Prostate gland (tissue), 2 donors: Measurements from ENCODE around the gene RNF19B. TPM values are rescaled to one million over a fixed set of nuclear protein-coding genes. Genes with fewer than 3 reads are reported as not detected.
"Not testable (repeated sequence)": the region's sequence is repeated elsewhere in the genome, so short reads cannot be mapped to it uniquely, and the experiment has no call there.

Source experiments
- DNase-seq: peaks from one replicate; pipeline ENCODE4 v3.0.0-alpha.2; 2019; ENCODE audit warnings: low spot score
- H3K27ac ChIP-seq, 2 donors: fragments of 200-600 bp; sonication (generic); 2 replicates each; pipeline ENCODE4 v1.5.1; 2017 to 2019
- H3K27me3 ChIP-seq: fragments of 200-600 bp; sonication (generic); replicated peaks from 2 replicates; pipeline ENCODE4 v1.5.1; 2019; ENCODE audit not compliant: insufficient read depth
- H3K36me3 ChIP-seq, 2 donors: fragments of 200-600 bp; sonication (generic); 1 replicate in 1 of 2; 2 replicates in 1 of 2; pipeline versions ENCODE4 v1.5.1 to v1.8.1; 2017 to 2019
- H3K4me1 ChIP-seq: fragments of 200-600 bp; sonication (generic); replicated peaks from 2 replicates; pipeline ENCODE4 v1.5.1; 2019
- H3K4me3 ChIP-seq, 2 donors: fragments of 200-600 bp; sonication (generic); 2 replicates each; pipeline ENCODE4 v1.5.1; 2017 to 2019
- H3K9me3 ChIP-seq: fragments of 200-600 bp; sonication (generic); 2 replicates; pipeline ENCODE4 v1.5.1; 2017
- POLR2A ChIP-seq: fragments of 450-650 bp; IDR thresholded peaks from one replicate; pipeline ENCODE4 v1.6.1; 2016; ENCODE audit warnings: antibody characterized with exemption, mild to moderate bottlenecking
- POLR2AphosphoS5 ChIP-seq: sonication (generic); formaldehyde crosslinking; IDR thresholded peaks from one replicate; pipeline ENCODE4 v1.6.1; 2017; ENCODE audit warnings: antibody characterized with exemption
- WGBS: methylation state at CpG from one replicate; pipeline ENCODE4 v1.1.5; 2018; 5-methylcytosine and 5-hydroxymethylcytosine counted together
- intact Hi-C: fragments of 100-400 bp; cut with DNase I; formaldehyde crosslinking; loops from one replicate; pipeline ENCODE4 v1.14.2; 2022
- total RNA-seq, 2 donors: library from RNA; depleted of rRNA; stranded (reverse); fragments of >200 nt; gene quantifications; one replicate each; pipeline ENCODE4 v1.1.0, GENCODE V29; 2016
- TF ChIP-seq, protein P1 (sequence below), 4 experiments: fragments of 200-600 bp in 2 of 4; fragments of 450-650 bp in 2 of 4; sonication (generic) in 2 of 4; IDR thresholded peaks; 1 replicate in 3 of 4; 2 replicates in 1 of 4; pipeline ENCODE4 v1.5.1; 2016 to 2019; ENCODE audit warnings: antibody characterized with exemption in 4 of 4, mild to moderate bottlenecking in 2 of 4, moderate library complexity in 2 of 4

The RNF19B gene
- total RNA-seq, 2 donors from 2014 or later: 16.7 to 77.8 TPM

DNA sequence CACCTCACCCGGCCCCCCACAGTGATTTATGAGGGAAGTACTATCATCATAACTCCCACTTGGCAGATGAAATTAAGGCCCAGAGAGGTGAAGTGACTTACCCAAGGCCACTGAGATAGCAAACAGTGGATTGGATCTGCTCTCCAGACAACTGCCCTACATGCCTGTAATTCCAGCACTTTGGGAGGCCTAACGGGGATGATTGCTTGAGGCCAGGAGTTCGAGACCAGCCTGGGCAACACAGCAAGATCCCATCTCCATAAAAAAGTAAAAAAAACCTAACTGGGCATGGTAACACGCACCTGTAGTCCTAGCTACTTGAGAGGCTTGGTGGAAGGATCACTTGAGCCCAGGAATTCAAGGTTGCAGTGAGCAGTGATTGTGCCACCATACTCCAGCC lies 14.2 kb upstream of the RNF19B start:
- no peak overlapping the region for H3K4me3 ChIP-seq
- H3K36me3 ChIP-seq: no peaks in the 10 kb centered on the region
- H3K27me3 ChIP-seq: no peaks in the 10 kb centered on the region
- no peak for DNase-seq
- H3K9me3 ChIP-seq: no peaks in the 10 kb centered on the region
- intact Hi-C loops: no loop called here
- H3K27ac ChIP-seq: no peak overlapping the region
- WGBS: 92% methylated on average over 4 of the region's 4 CpGs
- H3K4me1 ChIP-seq: peaks cover 4% of the 10 kb centered on the region
- TF ChIP-seq POLR2AphosphoS5: no peak
- TF ChIP-seq, protein P1, sequence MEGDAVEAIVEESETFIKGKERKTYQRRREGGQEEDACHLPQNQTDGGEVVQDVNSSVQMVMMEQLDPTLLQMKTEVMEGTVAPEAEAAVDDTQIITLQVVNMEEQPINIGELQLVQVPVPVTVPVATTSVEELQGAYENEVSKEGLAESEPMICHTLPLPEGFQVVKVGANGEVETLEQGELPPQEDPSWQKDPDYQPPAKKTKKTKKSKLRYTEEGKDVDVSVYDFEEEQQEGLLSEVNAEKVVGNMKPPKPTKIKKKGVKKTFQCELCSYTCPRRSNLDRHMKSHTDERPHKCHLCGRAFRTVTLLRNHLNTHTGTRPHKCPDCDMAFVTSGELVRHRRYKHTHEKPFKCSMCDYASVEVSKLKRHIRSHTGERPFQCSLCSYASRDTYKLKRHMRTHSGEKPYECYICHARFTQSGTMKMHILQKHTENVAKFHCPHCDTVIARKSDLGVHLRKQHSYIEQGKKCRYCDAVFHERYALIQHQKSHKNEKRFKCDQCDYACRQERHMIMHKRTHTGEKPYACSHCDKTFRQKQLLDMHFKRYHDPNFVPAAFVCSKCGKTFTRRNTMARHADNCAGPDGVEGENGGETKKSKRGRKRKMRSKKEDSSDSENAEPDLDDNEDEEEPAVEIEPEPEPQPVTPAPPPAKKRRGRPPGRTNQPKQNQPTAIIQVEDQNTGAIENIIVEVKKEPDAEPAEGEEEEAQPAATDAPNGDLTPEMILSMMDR (IDR thresholded peaks at IDR 0.05): no peak
- no peak for TF ChIP-seq POLR2A

DNA sequence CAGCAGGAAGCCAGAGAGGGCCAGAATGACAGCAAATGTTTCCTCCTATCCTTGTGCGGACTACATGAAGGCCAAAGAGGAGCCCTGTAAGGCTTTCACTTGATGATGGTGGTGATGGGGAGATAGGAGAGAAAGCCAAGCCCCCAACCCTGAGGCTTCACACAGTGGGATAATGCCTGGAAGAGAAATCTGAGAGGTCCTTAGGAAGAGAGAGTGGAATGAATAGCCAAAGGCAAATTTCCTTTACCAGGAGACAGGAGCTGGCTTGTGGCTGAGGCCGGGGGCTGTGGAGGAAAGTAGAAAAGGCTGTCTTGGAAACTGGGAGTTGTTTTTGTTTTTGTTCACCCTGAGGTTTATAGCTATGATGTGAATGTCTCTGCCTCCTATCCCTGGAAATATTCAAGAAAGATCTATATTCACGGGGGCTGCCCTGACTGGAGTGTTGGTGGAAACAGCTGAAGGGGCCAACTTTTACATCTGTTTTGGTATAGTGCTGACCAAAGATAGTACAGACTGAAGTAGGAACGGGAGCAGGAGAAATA lies 13.0 kb upstream of the RNF19B start:
- TF ChIP-seq POLR2A (no peak), POLR2AphosphoS5 (no peak)
- TF ChIP-seq, protein P1 (IDR thresholded peaks at IDR 0.05): no peak
- no peak for DNase-seq
- Histone ChIP-seq H3K4me3 (no peak overlapping the region), H3K4me1 (peaks cover 4% of the 10 kb centered on the region), H3K36me3 (no peaks in the 10 kb centered on the region), H3K27me3 (no peaks in the 10 kb centered on the region), H3K9me3 (no peaks in the 10 kb centered on the region), H3K27ac (no peak overlapping the region)
- intact Hi-C loops: no loop called here
- 70% methylated on average over 4 of the region's 4 CpGs for WGBS

DNA sequence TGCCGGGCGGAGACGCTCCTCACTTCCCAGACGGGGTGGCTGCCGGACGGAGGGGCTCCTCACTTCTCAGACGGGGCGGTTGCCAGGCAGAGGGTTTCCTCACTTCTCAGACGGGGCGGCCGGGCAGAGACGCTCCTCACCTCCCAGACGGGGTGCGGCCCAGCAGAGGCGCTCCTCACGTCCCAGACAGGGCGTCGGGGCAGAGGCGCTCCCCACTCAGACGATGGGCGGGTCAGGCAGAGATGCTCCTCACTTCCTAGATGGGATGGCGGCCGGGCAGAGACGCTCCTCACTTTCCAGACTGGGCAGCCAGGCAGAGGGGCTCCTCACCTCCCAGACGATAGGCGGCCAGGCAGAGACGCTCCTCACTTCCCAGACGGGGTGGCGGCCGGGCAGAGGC lies 10.4 kb upstream of the RNF19B start:
- DNase-seq, H3K9me3 ChIP-seq, H3K27me3 ChIP-seq, H3K4me1 ChIP-seq, H3K36me3 ChIP-seq, intact Hi-C loops, H3K4me3 ChIP-seq, H3K27ac ChIP-seq: not testable (repeated sequence)
- 94% methylated on average over 20 of the region's 30 CpGs for WGBS

DNA sequence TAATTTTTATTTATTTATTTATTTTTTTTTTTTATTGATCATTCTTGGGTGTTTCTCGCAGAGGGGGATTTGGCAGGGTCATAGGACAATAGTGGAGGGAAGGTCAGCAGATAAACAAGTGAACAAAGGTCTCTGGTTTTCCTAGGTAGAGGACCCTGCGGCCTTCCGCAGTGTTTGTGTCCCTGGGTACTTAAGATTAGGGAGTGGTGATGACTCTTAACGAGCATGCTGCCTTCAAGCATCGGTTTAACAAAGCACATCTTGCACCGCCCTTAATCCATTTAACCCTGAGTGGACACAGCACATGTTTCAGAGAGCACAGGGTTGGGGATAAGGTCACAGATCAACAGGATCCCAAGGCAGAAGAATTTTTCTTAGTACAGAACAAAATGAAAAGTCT lies 8.8 kb upstream of the RNF19B start:
- peak overlapping the region in 1 of 2 donors; percentile 52 for H3K27ac ChIP-seq
- intact Hi-C loops: not testable (repeated sequence)
- peak overlapping the region in 1 of 2 donors; percentile 46 for H3K4me3 ChIP-seq

DNA sequence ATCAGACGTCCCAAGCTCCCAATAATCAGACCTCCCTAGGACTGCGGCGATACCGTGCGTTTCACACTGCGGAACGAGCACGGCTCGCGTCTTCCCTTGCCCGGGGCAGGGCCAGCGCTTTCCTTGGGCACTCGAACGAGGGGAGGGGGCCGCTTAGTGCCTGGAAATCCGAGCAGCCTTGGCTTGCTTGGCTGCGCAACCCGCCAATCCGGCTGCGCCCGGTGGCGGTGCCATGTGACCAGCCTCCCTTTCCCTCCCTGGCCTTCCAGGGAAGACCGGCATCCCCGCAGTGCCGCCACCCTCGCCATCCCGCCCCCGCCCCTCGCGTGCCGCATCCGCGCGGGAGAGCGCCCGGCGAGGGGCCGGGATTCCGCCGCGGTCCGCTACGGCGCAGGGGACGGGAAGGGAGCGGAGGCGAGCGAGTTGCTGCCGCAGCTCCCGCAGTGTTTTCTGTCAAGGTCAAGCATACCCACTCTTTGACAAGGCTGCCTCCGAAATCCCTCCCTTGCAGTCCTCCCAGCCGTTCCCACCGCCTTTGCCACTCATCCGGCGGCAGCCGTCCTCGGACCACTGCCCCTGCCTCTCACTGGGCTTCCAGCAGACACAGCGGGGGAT lies 8.3 kb upstream of the RNF19B start:
- TF ChIP-seq POLR2AphosphoS5: peak; percentile 77
- TF ChIP-seq POLR2A: peak; percentile 57
- TF ChIP-seq, protein P1 (IDR thresholded peaks at IDR 0.05): no peak
- intact Hi-C loops: no loop called here
- Histone ChIP-seq H3K4me1 (no peaks in the 10 kb centered on the region), H3K36me3 (no peaks in the 10 kb centered on the region), H3K27me3 (no peaks in the 10 kb centered on the region), H3K4me3 (peak overlapping the region; percentile 46 to 47), H3K27ac (peak overlapping the region; percentile 52 to 60), H3K9me3 (no peaks in the 10 kb centered on the region)
- peak; percentile 76 for DNase-seq
- WGBS: under 1% methylated on average over 31 of the region's 58 CpGs

More for the DNA sequence above, 8.8 kb upstream of the RNF19B start:
- not testable (repeated sequence) for H3K27me3 ChIP-seq, H3K36me3 ChIP-seq, DNase-seq, H3K9me3 ChIP-seq, H3K4me1 ChIP-seq
- WGBS: 34% methylated on average over 6 of the region's 6 CpGs

DNA sequence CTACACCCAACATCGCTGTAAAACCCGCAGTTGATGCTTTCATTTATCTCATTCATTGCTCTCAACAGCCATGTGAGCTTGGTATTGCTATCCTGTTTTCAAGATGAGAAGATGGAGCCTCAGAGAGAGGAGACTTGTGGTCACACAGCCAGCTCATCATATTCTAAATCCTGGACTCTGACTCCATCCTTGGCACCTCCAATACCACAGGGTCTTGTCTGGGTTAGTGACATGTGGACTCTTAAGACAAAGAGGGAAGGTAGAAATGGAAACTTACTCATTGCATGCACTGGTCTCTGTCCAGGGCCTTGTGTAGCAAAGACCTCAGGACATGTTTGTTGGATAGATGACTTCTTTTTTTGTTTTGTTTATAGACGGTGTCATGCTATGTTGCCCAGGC lies 7.0 kb upstream of the RNF19B start:
- no peak overlapping the region for H3K4me3 ChIP-seq
- no peaks in the 10 kb centered on the region for H3K4me1 ChIP-seq
- H3K36me3 ChIP-seq: no peaks in the 10 kb centered on the region
- no peaks in the 10 kb centered on the region for H3K9me3 ChIP-seq
- no peak overlapping the region for H3K27ac ChIP-seq
- no peaks in the 10 kb centered on the region for H3K27me3 ChIP-seq
- DNase-seq: no peak
- 94% methylated on average over 3 of the region's 3 CpGs for WGBS
- TF ChIP-seq POLR2A: no peak
- TF ChIP-seq, protein P1 (IDR thresholded peaks at IDR 0.05): no peak
- intact Hi-C loops: no loop called here
